DMS 273 (cell line): ENCODE data around the gene F11R.
"Not testable (repeated sequence)": the region's sequence is repeated elsewhere in the genome, so short reads cannot be mapped to it uniquely, and the experiment has no call there.

Source experiments
- DNase-seq: peaks from one replicate; lab custom pipeline; 2025; ENCODE audit not compliant: unreplicated experiment; lab: John Stamatoyannopoulos, UW

F11R gene

GRCh38 chr1:161044908-161045735 lies 24.2 kb upstream of the F11R start:
- DNase-seq = peak; percentile 88

GRCh38 chr1:161044535-161044907 lies 23.6 kb upstream of the F11R start:
- no peak for DNase-seq

GRCh38 chr1:161039546-161039945 lies 18.6 kb upstream of the F11R start:
- no peak for DNase-seq

GRCh38 chr1:161039154-161039545 lies 18.2 kb upstream of the F11R start:
- no peak for DNase-seq

GRCh38 chr1:161038523-161039153 lies 17.7 kb upstream of the F11R start, which contains the start of gene TSTD1:
Gene TSTD1, minus strand, starts transcription at chr1:161038964. Its CDS starts 75 bp downstream, at chr1:161038889.
- DNase-seq = peak; percentile 93

DNA sequence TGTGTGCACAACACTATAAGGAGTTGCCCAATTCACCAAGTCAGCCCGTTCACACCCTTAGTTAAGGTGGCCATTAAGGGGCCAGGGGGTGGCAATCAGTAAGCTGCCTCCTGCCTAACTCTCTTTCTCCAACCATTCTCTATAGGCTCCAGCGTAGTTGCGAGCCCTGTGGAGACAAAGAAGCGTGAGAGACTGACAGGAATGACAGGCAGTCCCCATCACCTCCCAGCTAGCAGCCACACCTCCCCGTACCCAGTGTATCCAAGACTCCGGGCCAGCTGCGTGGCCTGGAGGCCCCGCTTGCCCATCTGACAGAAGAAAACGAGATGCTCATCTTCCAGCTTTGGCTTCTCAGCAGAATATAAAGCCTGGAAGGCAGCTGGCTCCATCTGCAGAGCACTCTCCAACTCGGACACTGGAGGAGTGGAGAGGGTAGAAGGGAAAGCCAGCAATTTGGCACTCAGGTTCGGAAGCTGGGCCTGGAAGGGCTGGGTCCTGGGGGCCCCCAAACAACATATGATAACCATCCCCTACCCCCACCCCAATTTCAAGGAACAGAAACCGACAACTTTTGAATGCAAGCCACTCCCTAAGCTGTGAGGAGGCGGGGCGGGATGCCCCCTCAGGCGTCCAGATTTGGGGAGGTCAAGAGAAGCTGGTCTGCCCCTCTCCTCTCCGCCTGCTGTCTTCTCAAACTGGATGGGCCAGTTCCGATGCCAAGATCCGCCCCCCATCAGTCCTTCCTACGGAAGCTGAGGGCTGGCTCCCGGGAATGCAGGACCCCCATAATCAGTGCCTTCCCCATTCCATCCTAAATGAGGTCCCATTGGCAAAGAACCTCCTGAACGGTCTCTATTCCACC lies 16.9 kb upstream of the F11R start:
- DNase-seq = no peak

GRCh38 chr1:161033751-161034150 lies 12.8 kb upstream of the F11R start:
- DNase-seq = no peak

- DNase-seq = no peak
Observed at GRCh38 chr1:161032409-161032808, 11.5 kb upstream of the F11R start.

GRCh38 chr1:161031874-161032273 lies 10.9 kb upstream of the F11R start:
- DNase-seq = no peak

DNA sequence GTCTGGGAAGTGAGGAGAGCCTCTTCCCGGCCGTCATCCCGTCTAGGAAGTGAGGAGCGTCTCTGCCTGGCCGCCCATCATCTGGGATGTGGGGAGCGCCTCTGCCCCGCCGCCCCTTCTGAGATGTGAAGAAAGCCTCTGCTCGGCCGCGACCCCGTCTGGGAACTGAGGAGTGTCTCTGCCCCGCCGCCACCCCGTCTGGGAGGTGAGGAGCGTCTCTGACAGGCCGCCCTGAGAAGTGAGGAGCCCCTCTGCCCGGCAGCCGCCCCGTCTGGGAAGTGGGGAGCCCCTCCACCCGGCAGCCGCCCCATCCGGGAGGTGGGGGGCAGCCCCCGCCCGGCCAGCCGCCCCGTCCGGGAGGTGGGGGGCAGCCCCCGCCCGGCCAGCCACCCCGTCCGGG lies 8.5 kb upstream of the F11R start:
- DNase-seq = not testable (repeated sequence)

- DNase-seq = not testable (repeated sequence)
Observed at GRCh38 chr1:161026954-161027353, 6.0 kb upstream of the F11R start.

- DNase-seq = not testable (repeated sequence)
Observed at GRCh38 chr1:161022432-161022831, 1.5 kb upstream of the F11R start.

DNA sequence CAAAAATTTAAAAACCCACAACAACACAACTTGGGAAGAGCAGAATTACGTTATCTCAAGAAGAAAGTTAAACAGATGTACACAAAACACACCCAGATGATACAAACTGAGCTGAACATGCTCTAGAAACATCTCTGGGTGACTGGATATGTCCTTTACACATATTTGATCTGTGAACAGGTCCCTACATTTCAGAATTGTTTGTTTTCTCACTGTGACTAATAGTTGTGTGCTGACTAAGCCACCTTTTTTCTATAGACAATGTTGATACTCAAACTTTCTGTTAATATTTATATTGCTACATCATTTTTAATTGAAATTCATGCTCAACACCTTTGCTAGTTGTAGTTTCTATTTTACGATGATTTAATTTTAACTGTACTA lies 1.0 kb upstream of the F11R start:
- DNase-seq = no peak

DNA sequence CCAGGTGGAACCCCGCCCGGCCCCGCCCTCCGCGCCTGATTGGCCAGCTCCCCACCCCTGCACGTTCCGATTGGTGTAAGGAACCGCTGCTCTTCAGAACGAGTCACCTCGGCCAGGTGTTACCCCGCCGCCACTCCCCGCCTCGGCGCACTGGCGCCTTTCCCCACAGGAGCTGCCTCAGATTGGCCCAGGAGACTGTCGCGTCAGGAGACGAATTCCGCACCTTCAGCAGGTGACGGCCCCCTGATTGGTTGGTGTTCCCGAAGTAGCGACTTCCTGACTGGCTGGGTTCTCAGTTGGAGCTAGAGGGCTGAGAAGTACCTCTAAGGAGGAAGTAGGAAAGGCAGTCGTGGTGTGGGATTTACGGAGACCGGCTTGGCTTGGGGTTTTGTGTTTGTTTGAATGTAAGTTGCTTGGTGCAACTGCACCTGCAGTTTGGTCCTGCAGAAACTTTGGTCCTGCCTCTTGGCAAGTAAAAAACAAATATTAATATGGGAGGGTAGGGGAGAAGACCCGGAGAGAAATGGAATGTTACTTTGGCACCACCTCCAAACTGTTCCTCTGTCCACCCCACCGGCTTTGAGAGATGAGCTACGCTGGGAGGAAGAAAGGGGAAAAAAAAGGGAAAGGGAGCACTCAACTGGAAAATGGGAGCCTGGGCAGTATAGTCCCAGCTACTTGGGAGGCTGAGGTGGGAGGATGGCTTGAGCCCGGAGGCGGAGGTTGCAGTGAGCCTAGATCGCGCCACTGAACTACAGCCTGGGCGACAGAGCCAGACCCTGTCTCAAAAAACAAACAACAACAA lies 415 bp upstream of the F11R start:
- peak; percentile 91 for DNase-seq

GRCh38 chr1:161019751-161020495 lies 1.0 kb downstream of the F11R start:
- no peak for DNase-seq

GRCh38 chr1:161019111-161019660 lies 1.8 kb downstream of the F11R start:
- not testable (repeated sequence) for DNase-seq

- DNase-seq = no peak
Observed at GRCh38 chr1:161018631-161018930, 2.4 kb downstream of the F11R start.

DNA sequence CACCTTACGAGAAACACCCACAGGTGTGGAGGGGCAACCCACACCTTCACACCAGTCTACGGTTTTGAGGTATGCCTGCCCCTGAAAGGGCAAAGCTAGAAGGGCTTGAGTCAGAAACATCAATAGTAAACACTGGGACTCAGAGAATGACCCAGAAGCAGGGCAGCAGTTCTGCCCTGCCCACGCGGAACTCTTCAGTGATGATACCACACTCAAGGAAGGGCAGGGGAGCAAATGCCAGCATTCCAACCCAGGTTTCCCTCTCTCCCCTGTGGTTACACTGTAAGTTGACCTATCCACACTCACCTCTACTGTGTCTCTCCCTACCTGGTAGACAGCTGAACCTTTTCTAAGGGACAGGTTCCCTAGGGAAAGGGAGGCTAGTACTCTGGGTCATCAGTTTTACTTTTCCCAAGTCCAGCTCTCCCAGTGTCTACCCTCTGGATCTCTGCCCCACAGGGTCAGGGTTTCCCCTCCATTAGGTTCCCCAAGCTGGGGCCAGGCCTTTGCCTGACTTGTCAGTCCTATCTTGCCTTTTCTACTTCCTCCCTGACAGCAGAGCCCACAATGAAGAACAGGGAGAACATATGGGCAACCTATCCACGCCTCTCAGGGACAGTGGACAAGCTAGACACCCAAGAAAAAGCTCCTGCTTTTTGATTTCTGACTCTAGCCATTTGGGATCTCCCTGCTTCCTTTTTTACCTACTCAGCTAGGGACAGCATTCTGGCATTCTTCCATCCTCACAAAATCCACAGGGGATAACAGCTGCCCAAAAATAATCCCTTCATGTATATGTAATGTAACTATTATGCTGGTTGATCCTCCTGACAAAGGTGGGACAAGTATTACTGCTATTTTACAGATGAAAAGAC lies 3.0 kb downstream of the F11R start:
- DNase-seq = no peak

DNA sequence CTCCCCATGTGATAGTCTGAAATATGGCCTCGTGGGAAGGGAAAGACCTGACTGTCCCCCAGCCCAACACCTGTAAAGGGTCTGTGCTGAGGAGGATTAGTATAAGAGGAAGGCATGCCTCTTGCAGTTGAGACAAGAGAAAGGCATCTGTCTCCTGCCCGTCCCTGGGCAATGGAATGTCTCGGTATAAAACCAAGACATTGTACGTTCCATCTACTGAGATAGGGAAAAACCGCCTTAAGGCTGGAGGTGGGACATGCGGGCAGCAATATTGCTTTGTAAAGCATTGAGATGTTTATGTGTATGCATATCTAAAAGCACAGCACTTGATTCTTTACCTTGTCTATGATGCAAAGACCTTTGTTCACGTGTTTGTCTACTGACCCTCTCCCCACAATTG lies 3.8 kb downstream of the F11R start:
- DNase-seq = not testable (repeated sequence)
